Right ventricle myocardium inferior (tissue), 1 donor: Measurements from ENCODE around the gene FAM193A. TPM values are rescaled to one million over a fixed set of nuclear protein-coding genes. Genes with fewer than 3 reads are reported as not detected.
"Not testable (repeated sequence)": the region's sequence is repeated elsewhere in the genome, so short reads cannot be mapped to it uniquely, and the experiment has no call there.

Experiments used
- ATAC-seq: fragments of 200-7000 bp; cut with Tn5 transposase; one replicate; pipeline ENCODE4 v1.9.1; 2020; ENCODE audit warnings: mild to moderate bottlenecking, moderate library complexity
- DNase-seq: peaks from one replicate; pipeline ENCODE4 v3.0.0; 2021; ENCODE audit errors: missing footprints
- intact Hi-C: fragments of 100-400 bp; cut with DNase I; formaldehyde crosslinking; loops from one replicate; pipeline ENCODE4 v1.11.0; 2022
- total RNA-seq: library from RNA; stranded (reverse); fragmentation: NEBNext Ultra II Directional; extraction: Animal tissue kit (Norgen Biotek cat#: 25700); gene quantifications from one replicate; pipeline ENCODE4 v1.2.1, GENCODE V29; 2021
- donor health status: DM: no; HTN: yes; CAD: no; lungs with severe emphysema.

The FAM193A gene
- total RNA-seq, 1 donor from 2014 or later, result 14.9 TPM

GRCh38 chr4:2671267-2671895 lies 134.9 kb downstream of the FAM193A start:
- no peak for DNase-seq
- no peak for ATAC-seq
- intact Hi-C loops, result no loop called here

GRCh38 chr4:2672082-2672481 lies 135.6 kb downstream of the FAM193A start:
- ATAC-seq, result no peak
- DNase-seq, result no peak
- intact Hi-C loops, result no loop called here

GRCh38 chr4:2672700-2673099 lies 136.3 kb downstream of the FAM193A start:
- no peak for DNase-seq
- intact Hi-C loops, result no loop called here
- ATAC-seq, result no peak

GRCh38 chr4:2673157-2673556 lies 136.7 kb downstream of the FAM193A start:
- ATAC-seq, result no peak
- no peak for DNase-seq
- intact Hi-C loops, result no loop called here

- DNase-seq, intact Hi-C loops, ATAC-seq: not testable (repeated sequence)
Measured at GRCh38 chr4:2679762-2680161, 143.3 kb downstream of the FAM193A start.

- DNase-seq, result no peak
- ATAC-seq, result no peak
- intact Hi-C loops, result no loop called here
Measured at GRCh38 chr4:2684486-2684885, 148.0 kb downstream of the FAM193A start.

- intact Hi-C loops, result no loop called here
- DNase-seq (no peak), ATAC-seq (no peak)
Measured at GRCh38 chr4:2685541-2685940, 149.1 kb downstream of the FAM193A start.

- ATAC-seq, result no peak
- intact Hi-C loops, result no loop called here
Measured at GRCh38 chr4:2686379-2687265, 150.2 kb downstream of the FAM193A start.

GRCh38 chr4:2688281-2688680 lies 151.8 kb downstream of the FAM193A start:
- DNase-seq (no peak), ATAC-seq (no peak)
- intact Hi-C loops, result no loop called here

More at GRCh38 chr4:2686379-2687265, 150.2 kb downstream of the FAM193A start:
- DNase-seq, result no peak

- DNase-seq (no peak), ATAC-seq (no peak)
Measured at GRCh38 chr4:2688697-2689096, 152.2 kb downstream of the FAM193A start.

GRCh38 chr4:2689114-2689513 lies 152.7 kb downstream of the FAM193A start:
- no peak for DNase-seq
- intact Hi-C loops, result no loop called here
- ATAC-seq, result no peak

More at GRCh38 chr4:2688697-2689096, 152.2 kb downstream of the FAM193A start:
- intact Hi-C loops, result no loop called here

GRCh38 chr4:2689825-2690700 lies 153.6 kb downstream of the FAM193A start:
- DNase-seq (no peak), ATAC-seq (peak; percentile 4)
- intact Hi-C loops, result no loop called here

GRCh38 chr4:2691313-2691712 lies 154.9 kb downstream of the FAM193A start:
- ATAC-seq (no peak), DNase-seq (no peak)
- intact Hi-C loops, result no loop called here

- DNase-seq (no peak), ATAC-seq (no peak)
- intact Hi-C loops, result no loop called here
Measured at GRCh38 chr4:2691952-2692435, 155.5 kb downstream of the FAM193A start.

GRCh38 chr4:2694691-2695090 lies 158.2 kb downstream of the FAM193A start:
- DNase-seq (no peak), ATAC-seq (no peak)
- intact Hi-C loops, result no loop called here

- intact Hi-C loops, result no loop called here
- DNase-seq (no peak), ATAC-seq (no peak)
Measured at GRCh38 chr4:2695346-2696060, 159.1 kb downstream of the FAM193A start.

GRCh38 chr4:2696423-2696822 lies 160.0 kb downstream of the FAM193A start:
- DNase-seq, result no peak
- ATAC-seq, result no peak
- intact Hi-C loops, result no loop called here

- DNase-seq, result no peak
- no peak for ATAC-seq
- intact Hi-C loops, result no loop called here
Measured at GRCh38 chr4:2697995-2698414, 161.6 kb downstream of the FAM193A start.
